Measurements from ENCODE around the gene EREG.
"Not testable (repeated sequence)": the region's sequence is repeated elsewhere in the genome, so short reads cannot be mapped to it uniquely, and the experiment has no call there.

Gene EREG

DNA sequence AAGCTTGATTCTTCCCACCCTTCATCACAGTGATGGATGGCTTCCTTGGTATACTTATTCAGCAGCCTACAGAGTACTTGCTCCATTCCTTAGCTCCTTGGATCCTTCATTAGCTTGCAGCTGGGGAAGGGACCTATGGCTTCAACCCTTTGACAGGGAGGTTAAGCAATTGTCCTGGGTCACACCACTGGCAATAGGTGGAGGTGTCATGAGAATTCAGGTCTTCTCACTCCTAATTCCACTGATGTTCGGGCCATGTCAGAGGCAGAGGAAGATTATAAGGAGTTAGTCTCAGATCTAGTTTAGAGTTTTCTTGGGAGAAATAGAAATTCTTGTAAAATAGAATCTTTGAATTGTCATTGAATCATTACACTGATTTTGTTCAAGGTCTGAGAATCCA, 24.5 kb downstream of the EREG start:
- no peaks in the 10 kb centered on the region for H3K36me3 ChIP-seq (ENCODE audit: control insufficient read depth, insufficient read depth, low read length)
- H3K9ac ChIP-seq (ENCODE audit: low read depth, low read length), result no peak overlapping the region
- H3K27ac ChIP-seq (ENCODE audit: low read depth, low read length), result no peak overlapping the region
- no peaks in the 10 kb centered on the region for H3K9me3 ChIP-seq (ENCODE audit: control insufficient read depth, insufficient read depth, low read length)
- H3K27me3 ChIP-seq (ENCODE audit: control insufficient read depth, insufficient read depth, low read length), result no peaks in the 10 kb centered on the region
- H3K4me1 ChIP-seq (ENCODE audit: control insufficient read depth, insufficient read depth, low read length), result no peaks in the 10 kb centered on the region
- no peak overlapping the region for H3K4me3 ChIP-seq (ENCODE audit: low read depth, low read length)

DNA sequence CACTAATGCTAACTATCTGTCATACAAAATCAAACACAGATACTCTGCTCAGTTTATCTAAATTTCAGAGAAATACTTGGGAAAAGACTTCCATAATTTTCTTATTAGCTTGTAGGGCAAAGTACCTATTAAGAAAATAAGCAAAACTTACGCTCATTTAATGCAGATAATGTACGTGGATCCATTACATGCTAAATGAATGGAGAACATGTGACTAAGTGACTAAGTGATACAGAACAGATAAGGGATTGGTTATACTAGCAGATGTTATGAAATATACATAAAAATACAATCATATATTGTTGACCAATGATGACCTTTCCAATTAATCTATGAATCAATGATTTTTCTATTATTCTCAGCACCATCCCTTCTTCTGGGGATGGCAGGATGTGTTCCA, 25.7 kb downstream of the EREG start:
- no peak overlapping the region for H3K4me3 ChIP-seq (ENCODE audit: low read depth, low read length)

DNA sequence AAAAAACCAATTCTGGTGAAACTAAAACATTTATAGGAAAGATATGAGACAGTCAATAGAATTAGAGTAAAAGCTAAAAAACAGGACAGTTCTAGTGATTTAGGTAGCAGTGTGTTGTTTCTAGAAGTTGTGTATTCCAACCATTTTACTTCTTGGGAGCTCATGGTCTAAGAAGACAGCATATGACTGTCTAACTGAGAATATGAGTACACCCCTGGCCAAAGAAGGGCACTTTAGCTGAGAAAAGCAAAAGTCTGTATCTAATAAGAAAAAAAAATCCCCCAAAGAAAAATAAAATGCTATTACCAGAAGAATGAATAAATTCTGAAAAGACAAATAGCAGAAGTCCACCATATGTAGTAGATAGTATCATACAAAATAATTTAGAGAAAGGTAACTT, 26.4 kb downstream of the EREG start:
- H3K4me1 ChIP-seq (ENCODE audit: control insufficient read depth, insufficient read depth, low read length), result no peaks in the 10 kb centered on the region
- no peak overlapping the region for H3K27ac ChIP-seq (ENCODE audit: low read depth, low read length)
- no peaks in the 10 kb centered on the region for H3K36me3 ChIP-seq (ENCODE audit: control insufficient read depth, insufficient read depth, low read length)
- H3K27me3 ChIP-seq (ENCODE audit: control insufficient read depth, insufficient read depth, low read length), result no peaks in the 10 kb centered on the region
- H3K9me3 ChIP-seq (ENCODE audit: control insufficient read depth, insufficient read depth, low read length), result no peaks in the 10 kb centered on the region
- no peak overlapping the region for H3K9ac ChIP-seq (ENCODE audit: low read depth, low read length)
- no peak overlapping the region for H3K4me3 ChIP-seq (ENCODE audit: low read depth, low read length)

More for the DNA sequence above, 25.7 kb downstream of the EREG start:
- no peaks in the 10 kb centered on the region for H3K4me1 ChIP-seq (ENCODE audit: control insufficient read depth, insufficient read depth, low read length)
- no peaks in the 10 kb centered on the region for H3K9me3 ChIP-seq (ENCODE audit: control insufficient read depth, insufficient read depth, low read length)
- H3K27ac ChIP-seq (ENCODE audit: low read depth, low read length), result no peak overlapping the region
- no peaks in the 10 kb centered on the region for H3K36me3 ChIP-seq (ENCODE audit: control insufficient read depth, insufficient read depth, low read length)
- H3K9ac ChIP-seq (ENCODE audit: low read depth, low read length), result no peak overlapping the region
- H3K27me3 ChIP-seq (ENCODE audit: control insufficient read depth, insufficient read depth, low read length), result no peaks in the 10 kb centered on the region

DNA sequence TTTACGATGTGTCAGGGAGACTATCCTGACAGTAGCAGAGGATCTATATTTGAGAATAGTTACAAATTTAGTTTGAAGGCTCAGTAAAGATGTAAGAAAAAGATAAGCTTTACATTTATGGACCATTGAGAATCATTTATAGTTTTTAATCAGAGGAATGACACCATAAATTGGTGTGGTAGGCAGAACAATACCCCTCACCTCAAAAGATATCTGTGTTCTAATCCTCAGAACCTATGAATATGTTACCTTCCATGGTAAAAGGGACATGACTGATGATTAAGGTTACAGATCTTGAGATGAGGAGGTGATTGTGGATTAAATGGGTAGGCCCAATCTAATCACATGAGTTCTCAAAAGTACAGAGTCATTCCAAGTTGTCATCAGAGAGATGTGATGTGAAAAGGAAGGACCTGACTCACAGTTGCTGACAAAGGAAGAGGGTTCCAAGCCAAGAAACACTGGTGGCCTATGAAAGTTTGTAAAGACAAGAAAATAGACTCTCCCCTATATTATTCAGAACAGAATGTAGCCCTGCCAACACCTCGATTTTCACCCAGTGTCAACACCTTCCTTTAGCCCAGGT, 27.0 kb downstream of the EREG start:
- no peak overlapping the region for H3K9ac ChIP-seq (ENCODE audit: low read depth, low read length)
- no peaks in the 10 kb centered on the region for H3K9me3 ChIP-seq (ENCODE audit: control insufficient read depth, insufficient read depth, low read length)
- no peak overlapping the region for H3K4me3 ChIP-seq (ENCODE audit: low read depth, low read length)
- H3K27me3 ChIP-seq (ENCODE audit: control insufficient read depth, insufficient read depth, low read length), result no peaks in the 10 kb centered on the region
- no peak overlapping the region for H3K27ac ChIP-seq (ENCODE audit: low read depth, low read length)
- H3K4me1 ChIP-seq (ENCODE audit: control insufficient read depth, insufficient read depth, low read length), result no peaks in the 10 kb centered on the region
- H3K36me3 ChIP-seq (ENCODE audit: control insufficient read depth, insufficient read depth, low read length), result no peaks in the 10 kb centered on the region

DNA sequence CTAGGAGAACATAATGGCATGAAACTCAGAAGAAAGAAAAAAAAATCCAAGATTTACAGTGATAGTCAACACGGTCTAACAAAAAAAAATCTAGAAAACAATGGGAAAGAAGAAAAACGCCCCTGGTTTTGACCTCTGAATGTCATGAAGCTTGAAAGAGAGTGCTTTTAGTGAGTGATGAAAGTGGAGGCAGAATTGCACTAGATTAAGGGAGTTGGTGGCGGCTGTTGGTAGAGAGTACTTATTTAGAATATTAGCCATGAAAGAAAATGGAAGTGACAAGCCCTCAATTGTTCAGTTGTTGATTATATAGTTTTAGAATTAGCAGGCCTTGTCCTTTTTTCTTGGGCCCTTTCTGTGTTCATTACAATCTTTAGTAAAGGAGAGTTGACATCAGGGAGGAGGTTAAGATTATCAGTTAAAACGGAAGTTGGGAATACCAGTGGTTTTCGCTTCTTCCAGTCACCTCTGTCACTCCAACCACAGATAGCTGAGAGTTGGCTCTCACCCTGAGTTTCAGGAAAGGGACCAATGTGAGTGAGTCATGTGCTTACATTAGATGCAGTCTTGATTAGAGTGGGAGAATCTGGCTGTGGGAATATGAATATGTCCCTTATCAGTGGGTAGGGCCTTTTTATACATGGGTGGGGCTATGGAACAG, 29.7 kb downstream of the EREG start:
- no peak overlapping the region for H3K27ac ChIP-seq (ENCODE audit: low read depth, low read length)
- no peak overlapping the region for H3K4me3 ChIP-seq (ENCODE audit: low read depth, low read length)
- H3K27me3 ChIP-seq (ENCODE audit: control insufficient read depth, insufficient read depth, low read length), result no peaks in the 10 kb centered on the region
- H3K9ac ChIP-seq (ENCODE audit: low read depth, low read length), result no peak overlapping the region
- H3K36me3 ChIP-seq (ENCODE audit: control insufficient read depth, insufficient read depth, low read length), result no peaks in the 10 kb centered on the region
- no peaks in the 10 kb centered on the region for H3K4me1 ChIP-seq (ENCODE audit: control insufficient read depth, insufficient read depth, low read length)
- no peaks in the 10 kb centered on the region for H3K9me3 ChIP-seq (ENCODE audit: control insufficient read depth, insufficient read depth, low read length)

DNA sequence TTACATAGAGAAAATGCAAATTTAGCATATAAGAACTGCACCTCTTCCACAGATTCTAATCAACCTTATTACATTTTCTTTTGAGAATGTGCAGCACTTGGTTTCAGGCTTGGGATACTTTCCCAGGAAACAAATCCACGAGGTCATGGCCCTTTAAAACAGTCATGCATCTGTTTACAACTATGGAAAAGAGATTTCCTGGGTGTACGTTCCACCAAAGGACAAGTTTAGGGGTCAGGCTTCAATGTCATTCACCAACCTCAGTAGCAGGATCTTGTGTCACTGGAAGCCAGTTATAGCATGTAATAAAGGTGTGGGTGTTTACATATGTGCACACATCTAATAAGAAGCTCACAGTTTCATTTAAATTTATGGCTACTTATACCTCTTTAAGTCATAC, 30.7 kb downstream of the EREG start:
- Histone ChIP-seq H3K4me1 (ENCODE audit: control insufficient read depth, insufficient read depth, low read length) (no peaks in the 10 kb centered on the region), H3K27me3 (ENCODE audit: control insufficient read depth, insufficient read depth, low read length) (no peaks in the 10 kb centered on the region), H3K36me3 (ENCODE audit: control insufficient read depth, insufficient read depth, low read length) (no peaks in the 10 kb centered on the region), H3K9me3 (ENCODE audit: control insufficient read depth, insufficient read depth, low read length) (no peaks in the 10 kb centered on the region), H3K27ac (ENCODE audit: low read depth, low read length) (no peak overlapping the region), H3K4me3 (ENCODE audit: low read depth, low read length) (no peak overlapping the region), H3K9ac (ENCODE audit: low read depth, low read length) (no peak overlapping the region)

DNA sequence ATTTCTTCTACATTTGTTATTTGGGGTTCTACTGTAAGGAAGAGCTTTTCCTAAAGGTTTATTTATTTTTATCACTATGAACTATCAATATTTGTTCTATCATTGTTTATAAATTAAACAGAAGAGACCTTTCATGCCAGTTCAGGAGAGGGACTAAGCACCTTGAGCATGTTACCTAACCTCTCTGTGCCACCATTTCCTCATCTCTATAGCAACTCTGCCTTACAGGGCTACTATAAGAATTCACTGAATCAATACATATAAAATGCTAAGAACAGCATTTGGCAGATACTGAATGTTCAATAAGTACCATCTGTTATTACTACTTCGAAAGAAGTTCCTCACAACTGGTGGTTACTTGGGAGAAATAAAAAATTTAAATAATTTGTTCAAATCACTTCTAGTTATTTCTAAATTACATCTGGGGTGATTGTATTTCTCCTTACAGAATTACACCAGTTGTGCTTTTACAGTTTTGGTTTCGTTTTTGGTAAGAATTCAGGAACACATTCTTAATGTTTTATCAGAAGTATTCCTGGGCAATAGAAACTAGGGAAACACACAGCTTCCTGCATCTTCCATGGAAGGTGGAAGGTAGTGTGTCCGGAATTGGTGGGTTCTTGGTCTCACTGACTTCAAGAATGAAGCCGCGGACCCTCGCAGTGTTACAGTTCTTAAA, 32.9 kb downstream of the EREG start:
- no peak overlapping the region for H3K27ac ChIP-seq (ENCODE audit: low read depth, low read length)
- no peaks in the 10 kb centered on the region for H3K36me3 ChIP-seq (ENCODE audit: control insufficient read depth, insufficient read depth, low read length)
- no peak overlapping the region for H3K4me3 ChIP-seq (ENCODE audit: low read depth, low read length)
- H3K9me3 ChIP-seq (ENCODE audit: control insufficient read depth, insufficient read depth, low read length), result no peaks in the 10 kb centered on the region
- H3K27me3 ChIP-seq (ENCODE audit: control insufficient read depth, insufficient read depth, low read length), result no peaks in the 10 kb centered on the region
- no peaks in the 10 kb centered on the region for H3K4me1 ChIP-seq (ENCODE audit: control insufficient read depth, insufficient read depth, low read length)
- H3K9ac ChIP-seq (ENCODE audit: low read depth, low read length), result no peak overlapping the region

DNA sequence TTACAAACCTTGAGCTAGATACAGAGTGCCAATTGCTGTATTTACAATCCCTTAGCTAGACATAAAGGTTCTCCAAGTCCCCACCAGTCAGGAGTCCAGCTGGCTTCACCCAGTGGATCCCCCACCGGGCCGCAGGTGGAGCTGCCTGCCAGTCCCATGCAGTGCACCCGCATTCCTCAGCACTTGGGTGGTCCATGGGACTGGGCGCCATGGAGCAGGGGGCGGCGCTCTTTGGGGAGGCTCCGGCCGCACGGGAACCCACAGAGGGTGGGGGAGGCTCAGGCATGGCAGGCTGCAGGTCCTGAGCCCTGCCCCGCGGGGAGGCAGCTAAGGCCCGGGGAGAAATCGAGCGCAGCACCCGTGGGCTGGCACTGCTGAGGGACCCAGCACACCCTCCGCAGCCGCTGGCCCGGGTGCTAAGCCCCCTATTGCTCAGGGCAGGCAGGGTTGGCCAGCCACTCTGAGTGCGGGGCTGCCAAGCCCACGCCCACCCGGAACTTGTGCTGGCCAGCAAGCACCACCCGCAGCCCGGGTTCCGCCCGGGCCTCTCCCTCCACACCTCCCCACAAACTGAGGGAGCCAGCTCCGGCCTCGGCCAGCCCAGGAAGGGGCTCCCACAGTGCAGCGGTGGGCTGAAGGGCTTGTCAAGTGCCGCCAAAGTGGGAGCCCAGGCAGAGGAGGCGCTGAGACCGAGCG, 34.1 kb downstream of the EREG start:
- not testable (repeated sequence) for H3K27ac ChIP-seq (ENCODE audit: low read depth, low read length); H3K4me3 ChIP-seq (ENCODE audit: low read depth, low read length); H3K4me1 ChIP-seq (ENCODE audit: control insufficient read depth, insufficient read depth, low read length)

DNA sequence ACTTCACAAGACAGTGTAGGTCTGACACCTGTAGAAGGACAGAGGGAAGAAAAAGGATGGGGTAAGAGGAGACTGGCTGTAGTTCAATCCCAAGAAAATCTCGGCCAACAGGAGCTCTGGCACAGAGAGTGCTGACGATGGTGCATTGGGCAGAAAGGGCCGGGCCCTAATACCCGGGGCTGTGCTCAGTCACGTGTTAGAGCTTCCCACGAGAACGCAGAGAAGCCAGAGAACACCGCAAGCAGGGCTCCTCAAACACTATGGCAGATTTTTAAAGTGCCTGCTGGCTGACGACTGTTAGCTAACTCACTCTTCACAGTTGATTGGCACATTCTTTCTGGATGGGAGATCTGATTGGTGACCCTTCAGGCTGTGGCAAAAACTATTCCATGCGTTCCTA, 35.5 kb downstream of the EREG start:
- no peak overlapping the region for H3K4me3 ChIP-seq (ENCODE audit: low read depth, low read length)
- no peak overlapping the region for H3K27ac ChIP-seq (ENCODE audit: low read depth, low read length)
- H3K27me3 ChIP-seq (ENCODE audit: control insufficient read depth, insufficient read depth, low read length), result no peaks in the 10 kb centered on the region
- no peak overlapping the region for H3K9ac ChIP-seq (ENCODE audit: low read depth, low read length)
- H3K36me3 ChIP-seq (ENCODE audit: control insufficient read depth, insufficient read depth, low read length), result no peaks in the 10 kb centered on the region
- H3K4me1 ChIP-seq (ENCODE audit: control insufficient read depth, insufficient read depth, low read length), result no peaks in the 10 kb centered on the region
- no peaks in the 10 kb centered on the region for H3K9me3 ChIP-seq (ENCODE audit: control insufficient read depth, insufficient read depth, low read length)

More for the DNA sequence above, 34.1 kb downstream of the EREG start:
- not testable (repeated sequence) for H3K27me3 ChIP-seq (ENCODE audit: control insufficient read depth, insufficient read depth, low read length); H3K9ac ChIP-seq (ENCODE audit: low read depth, low read length); H3K36me3 ChIP-seq (ENCODE audit: control insufficient read depth, insufficient read depth, low read length); H3K9me3 ChIP-seq (ENCODE audit: control insufficient read depth, insufficient read depth, low read length)

DNA sequence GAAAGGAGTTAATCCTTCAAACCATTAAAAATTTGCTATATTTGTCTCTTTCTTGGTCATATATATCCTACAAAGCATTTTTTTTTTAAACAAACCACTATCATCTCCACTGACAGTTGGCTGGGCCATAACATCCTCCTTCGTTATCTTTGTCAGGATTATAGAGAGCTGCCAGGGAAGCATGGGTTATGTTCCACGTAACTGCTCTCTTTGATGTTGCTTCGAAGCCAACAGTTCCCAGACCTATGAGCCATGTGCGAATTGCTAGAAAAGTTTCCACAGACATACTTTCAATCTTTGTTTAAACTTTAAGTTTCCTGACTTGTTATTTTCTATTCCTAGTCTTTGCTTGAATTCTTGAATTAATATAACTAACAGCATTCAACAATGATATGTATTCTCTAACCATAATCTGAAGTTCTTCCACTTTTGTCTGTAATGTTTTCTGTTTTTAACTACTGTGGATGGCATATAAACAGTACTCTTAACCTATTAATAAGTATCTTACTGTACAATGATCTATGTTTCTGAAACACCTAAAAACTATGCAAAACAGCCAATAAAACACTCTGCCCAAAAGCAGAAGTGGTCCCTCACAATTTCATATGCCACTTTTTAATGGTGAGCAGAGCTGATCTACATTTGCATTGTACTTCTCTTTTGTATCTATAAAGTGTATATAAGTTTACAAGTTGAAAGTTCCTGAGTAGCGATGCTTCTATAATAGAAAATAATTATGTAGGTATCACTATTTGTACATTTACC, 37.9 kb downstream of the EREG start:
- no peaks in the 10 kb centered on the region for H3K9me3 ChIP-seq (ENCODE audit: control insufficient read depth, insufficient read depth, low read length)
- no peaks in the 10 kb centered on the region for H3K4me1 ChIP-seq (ENCODE audit: control insufficient read depth, insufficient read depth, low read length)

More for the DNA sequence above, 37.9 kb downstream of the EREG start:
- Histone ChIP-seq H3K27me3 (ENCODE audit: control insufficient read depth, insufficient read depth, low read length) (no peaks in the 10 kb centered on the region), H3K4me3 (ENCODE audit: low read depth, low read length) (no peak overlapping the region), H3K27ac (ENCODE audit: low read depth, low read length) (no peak overlapping the region), H3K36me3 (ENCODE audit: control insufficient read depth, insufficient read depth, low read length) (no peaks in the 10 kb centered on the region), H3K9ac (ENCODE audit: low read depth, low read length) (no peak overlapping the region)

Data from HUES48 (cell line).